RKO (cell line): ENCODE measurements around the gene MYO9A.
"Not testable (repeated sequence)": the region's sequence is repeated elsewhere in the genome, so short reads cannot be mapped to it uniquely, and the experiment has no call there.

Experiments used
- DNase-seq: peaks from one replicate; pipeline ENCODE4 v3.0.0-alpha.2; 2016; ENCODE audit warnings: low spot score

Gene MYO9A

DNA sequence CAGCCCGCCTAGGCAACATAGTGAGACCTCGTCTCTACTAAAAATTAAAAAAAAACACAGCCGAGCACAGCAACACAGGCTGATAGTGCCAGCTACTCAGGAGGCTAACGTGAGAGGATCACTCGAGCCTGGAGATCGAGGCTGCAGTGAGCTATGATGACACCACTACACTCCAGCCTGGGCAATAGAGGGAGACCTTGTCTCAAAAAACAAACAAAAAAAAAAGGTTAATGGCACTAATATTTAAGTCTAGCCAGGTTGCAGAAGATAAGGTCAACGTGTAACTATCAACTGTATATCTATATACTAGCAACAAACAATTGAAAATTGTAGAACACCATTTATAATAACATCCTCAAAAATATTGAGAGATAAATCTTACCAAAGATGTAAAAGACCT is 75.1 kb downstream of the MYO9A start:
- DNase-seq: no peak

DNA sequence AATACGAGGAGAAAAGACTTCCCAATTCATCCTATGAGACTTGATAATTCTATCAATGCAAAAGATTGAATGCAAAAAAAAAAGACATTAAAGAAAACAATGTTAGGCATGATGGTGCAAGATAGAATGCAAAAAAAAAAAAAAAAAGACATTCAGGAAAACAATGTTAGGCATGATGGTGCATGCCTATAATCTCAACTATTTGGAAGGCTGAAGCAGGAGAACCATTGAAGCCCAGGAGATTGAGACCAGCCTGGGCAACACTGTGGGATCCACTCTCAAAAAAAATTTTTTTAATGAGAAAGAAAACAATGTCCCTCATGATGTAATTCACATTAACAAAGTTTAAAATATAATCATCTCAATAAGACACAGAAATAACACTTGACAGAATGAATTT is 75.9 kb downstream of the MYO9A start:
- no peak for DNase-seq

DNA sequence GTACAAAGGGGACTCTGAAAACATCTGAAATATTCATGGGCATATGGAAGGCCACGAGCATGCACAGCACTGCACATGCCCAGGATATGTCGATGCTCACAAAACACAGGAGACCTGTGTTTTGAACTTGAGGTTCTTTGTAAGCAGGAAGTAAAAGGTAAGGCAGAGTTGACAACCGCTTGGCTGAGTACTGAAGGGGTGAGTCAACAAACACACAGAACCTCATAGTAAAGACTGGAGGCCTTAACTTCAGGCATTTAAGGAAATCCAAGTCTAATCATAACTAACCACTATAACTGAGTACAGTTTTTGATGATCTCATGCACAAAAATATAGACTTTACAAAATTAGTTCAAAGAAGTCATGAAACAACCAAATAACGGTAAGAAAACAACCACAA is 80.6 kb downstream of the MYO9A start:
- no peak for DNase-seq

DNA sequence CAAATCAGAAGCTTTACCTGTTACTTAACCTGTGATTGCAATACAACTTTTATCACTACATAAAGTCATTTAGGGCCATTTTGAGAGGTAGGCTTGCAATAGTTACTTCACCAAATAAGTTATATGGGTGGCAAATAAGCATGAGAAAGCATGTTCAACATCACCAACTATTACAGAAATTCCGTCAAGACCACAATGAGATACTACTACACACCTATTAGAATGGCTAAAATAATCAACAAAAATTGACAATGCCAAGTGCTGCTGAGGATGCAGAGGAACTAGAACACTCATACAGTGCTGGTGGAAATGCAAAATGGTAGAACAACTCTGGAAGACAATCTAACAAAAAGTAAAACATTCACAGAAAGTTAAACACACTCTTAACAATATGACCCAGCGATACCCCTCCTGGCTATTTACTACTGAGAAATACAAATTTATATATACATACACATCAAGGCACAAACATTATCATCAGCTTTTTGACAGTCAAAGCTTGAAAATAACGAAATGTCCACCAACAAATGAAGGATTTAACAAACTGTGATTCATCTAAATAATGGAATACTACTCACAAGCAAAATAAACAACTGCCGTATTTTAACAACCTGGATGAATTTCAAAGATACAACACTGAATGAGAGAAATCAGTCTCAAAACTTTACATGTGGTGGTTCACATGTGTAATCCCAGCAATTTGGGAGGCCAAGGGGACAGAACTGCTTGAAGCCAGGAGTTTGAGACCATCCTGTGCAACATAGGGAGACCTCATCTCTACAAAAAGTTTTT is 82.9 kb downstream of the MYO9A start:
- DNase-seq: no peak

DNA sequence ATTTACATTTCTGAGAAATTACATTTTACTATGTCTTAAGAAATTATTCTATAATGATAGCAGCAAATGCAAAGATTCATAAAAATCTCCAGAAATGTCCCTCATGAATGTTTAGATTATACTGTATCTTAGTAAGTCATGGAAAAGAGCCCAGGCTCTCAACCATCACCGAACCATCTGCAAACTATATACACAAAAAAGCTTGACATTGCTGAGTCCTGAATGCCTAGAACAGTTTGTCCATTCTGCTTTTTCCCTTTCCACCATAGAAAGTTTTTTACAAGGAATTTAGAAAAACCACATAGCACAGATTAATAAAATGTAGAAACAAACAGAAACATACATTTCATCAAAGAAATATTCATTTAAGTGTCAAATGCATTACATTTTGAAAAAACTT is 83.6 kb downstream of the MYO9A start:
- no peak for DNase-seq

DNA sequence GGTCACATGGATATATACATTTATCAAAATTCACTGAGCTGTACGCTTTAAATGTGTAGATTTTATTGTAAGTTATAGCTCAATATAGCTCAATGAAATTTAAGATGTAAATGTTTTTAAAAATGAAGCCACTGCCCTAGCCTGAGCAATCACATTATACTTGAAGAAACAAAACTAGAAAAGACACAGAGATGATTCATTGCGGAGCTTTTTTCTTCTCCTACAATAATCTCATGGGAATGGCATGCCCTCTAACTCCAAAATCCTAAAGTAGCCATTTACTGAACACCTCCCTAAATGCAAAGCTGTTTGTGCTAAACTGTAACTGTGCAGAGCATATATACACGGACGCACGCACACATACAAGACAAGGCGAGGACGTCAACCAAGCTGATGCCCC is 84.2 kb downstream of the MYO9A start:
- DNase-seq: no peak

DNA sequence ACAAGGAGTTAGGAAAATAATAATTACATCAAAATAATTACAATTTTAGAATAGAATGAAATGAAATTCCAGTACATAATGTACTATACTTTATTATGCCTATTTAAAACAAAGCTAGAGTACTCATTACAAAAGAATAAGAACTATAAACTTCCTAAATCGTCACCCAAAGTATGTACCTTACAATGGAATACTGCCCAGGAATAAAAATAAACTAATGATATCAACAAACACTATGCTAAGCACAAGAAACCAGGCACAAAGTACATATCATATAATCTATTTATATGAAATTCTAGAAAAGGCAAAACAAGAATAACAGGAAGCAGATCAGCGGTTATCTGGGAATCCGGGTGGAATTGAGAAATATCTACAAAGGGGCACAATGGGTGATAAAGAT is 84.7 kb downstream of the MYO9A start:
- no peak for DNase-seq

DNA sequence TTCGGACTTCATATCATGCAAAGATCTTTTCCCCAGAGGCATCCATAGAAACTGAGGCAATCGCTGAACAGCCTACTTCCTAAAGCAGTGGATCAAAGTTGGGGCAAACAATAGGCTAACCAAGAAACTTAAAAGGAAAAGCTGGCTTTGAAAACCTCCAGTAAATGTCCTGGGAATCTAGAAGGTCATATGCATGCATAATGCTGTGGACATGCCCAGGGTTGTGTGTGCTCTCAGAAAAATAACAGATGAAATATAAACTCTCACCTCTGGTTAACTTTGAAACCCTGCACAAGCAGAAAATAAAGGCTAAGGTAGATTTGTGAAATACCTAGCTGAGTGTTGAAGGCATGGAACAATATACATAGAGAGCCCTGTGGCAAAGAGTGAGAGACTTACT is 96.3 kb downstream of the MYO9A start:
- no peak for DNase-seq

DNA sequence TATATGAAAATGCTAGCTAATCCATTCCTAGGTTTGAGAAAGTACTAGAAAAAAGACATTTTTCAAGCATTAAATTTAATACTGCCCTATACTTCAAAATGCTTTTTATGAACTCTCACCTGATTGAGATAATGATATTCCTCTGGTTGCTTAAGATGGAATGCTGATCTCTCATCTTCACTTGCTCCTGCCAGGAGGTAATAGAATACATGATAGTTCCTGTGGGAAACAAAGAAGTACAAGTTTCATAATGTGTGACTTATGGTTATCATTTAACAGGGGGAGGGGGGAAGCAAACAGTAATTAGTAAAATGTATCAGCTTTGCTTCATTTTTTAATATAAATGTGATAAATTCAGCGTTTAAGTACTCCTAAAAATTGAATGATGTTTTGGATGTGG is 97.2 kb downstream of the MYO9A start:
- DNase-seq: no peak

DNA sequence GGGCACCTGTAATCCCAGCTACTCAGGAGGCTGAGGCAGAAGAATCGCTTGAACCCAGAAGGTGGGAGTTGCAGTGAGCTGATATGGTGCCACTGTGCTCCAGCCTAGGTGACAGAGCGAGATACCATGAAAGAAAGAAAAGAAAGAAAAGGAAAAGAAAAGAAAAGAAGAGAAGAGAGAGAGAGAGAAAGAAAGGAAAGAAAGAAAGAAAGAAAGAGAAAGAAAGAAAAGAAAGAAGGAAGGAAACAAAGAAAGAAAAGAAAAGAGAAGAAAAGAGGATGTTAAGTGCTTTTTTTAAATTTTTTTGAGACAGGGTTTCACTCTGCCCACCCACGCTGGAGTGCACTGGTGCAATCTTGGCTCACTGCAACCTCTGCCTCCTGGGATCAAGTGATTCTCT is 103.4 kb downstream of the MYO9A start:
- DNase-seq: not testable (repeated sequence)

DNA sequence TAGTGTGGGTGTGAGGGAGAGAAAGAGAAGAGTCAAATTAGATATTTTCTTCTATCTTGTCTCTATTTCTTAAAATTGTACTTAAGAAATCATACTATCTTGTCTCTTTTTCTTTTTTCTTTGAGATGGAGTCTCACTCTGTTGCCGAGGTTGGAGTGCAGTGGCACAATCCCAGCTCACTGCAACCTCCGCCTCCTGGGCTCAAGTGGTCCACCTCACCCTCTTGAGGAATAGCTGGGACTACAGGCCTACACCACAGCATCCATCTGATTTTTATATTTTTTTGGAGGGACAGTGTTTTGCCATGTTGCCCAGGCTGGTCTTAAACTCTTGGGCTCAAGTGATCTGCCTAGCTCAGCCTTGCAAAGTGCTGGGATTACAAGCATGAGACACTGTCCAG is 104.2 kb downstream of the MYO9A start:
- no peak for DNase-seq

DNA sequence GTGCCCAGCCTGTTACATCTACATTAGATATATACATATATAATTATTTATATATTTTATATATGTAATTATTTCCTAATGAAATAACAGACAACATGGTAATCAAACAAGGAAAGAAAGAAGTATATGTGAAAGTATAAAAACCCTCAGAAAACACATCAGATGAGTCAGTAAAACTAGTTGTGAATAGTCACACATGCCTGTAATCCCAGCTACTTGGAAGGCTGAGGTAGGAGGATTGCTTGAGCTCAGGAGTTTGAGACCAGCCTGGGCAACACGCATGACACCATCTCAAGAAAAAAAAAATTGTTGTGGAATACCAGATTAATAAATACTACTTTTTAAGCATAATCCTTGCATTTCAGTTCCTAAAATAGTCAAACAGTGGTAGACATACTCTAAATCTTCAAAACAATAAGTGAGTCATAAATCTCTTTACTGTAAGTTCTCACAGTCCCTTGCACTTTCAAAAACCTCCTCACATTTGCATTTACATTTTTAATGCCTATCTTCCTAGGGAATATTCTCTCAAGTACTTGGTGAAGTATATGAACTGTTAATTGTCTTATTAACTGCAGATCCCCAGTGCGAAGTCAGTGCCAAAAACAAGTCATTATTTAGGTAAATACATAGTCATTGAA is 106.5 kb downstream of the MYO9A start:
- no peak for DNase-seq

DNA sequence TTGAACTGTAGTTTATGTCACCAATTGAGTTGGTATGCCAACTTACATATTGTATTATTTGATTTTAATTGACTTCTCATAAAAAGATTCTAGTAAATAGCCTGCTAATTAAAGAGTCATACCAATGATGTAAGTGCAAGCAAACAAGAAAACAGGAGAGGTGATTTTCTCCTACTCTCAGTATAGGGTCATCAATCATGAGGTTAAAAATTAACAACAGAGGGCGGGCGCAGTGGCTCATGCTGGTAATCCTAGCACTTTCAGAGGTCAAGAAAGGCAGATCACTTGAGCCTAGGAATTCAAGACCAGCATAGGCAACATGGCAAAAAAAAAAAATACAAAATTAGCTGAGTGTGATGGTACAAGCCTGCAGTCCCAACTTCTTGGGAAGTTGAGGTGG is 108.7 kb downstream of the MYO9A start:
- no peak for DNase-seq

DNA sequence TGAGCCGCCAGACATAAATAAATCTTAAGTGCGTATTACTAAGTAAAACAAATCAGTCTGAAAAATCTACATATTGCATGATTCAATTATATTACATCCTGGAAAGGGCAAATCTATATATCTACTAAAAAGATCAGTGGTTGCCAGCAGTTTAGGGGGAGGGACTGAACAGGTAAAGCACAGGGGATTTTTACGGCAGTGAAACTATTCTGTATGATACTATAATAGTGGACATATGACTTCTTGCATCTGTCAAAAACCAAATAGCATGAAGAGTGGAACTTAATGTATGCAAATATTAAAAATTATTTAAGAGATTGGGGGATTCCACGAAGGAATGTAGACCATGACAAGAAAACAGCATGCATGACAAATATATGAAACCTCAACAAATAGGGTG is 111.6 kb downstream of the MYO9A start:
- no peak for DNase-seq

DNA sequence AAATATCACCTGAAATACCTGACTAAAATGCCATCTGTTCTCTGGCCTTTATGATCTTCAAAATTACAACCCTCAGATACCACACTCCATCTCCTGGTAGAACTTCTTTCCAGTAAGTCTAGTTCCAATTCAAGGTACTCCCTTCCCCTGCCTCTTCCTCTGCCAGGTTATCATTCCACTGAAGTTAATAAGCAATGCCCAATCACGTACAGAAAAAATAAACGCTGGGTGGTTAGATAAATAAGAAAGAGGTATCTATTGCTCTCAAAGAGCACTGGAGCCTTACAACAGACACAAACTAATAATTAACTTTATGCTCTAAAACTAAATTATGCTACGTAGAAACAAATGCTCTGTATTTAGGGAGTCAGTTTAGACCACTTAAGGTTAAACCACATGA is 112.5 kb downstream of the MYO9A start:
- no peak for DNase-seq

DNA sequence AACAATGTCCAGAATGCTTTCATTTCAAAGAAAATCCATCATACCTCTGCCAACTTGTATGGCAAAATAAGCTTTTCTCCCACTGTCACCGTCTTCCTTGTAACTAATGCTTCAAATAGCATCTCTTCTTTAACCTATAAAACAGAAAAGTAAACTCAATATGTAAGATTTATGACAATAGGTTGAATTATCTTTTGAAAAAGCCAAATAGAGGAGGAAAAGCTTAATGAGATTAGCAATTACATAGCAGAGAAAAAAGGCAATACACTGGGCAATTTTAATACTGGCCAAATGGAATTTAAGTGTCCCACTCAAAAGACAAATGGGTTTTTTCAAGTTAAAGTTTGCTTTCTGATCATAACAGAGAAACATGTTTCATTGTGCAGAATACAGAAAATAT is 118.1 kb downstream of the MYO9A start:
- no peak for DNase-seq

DNA sequence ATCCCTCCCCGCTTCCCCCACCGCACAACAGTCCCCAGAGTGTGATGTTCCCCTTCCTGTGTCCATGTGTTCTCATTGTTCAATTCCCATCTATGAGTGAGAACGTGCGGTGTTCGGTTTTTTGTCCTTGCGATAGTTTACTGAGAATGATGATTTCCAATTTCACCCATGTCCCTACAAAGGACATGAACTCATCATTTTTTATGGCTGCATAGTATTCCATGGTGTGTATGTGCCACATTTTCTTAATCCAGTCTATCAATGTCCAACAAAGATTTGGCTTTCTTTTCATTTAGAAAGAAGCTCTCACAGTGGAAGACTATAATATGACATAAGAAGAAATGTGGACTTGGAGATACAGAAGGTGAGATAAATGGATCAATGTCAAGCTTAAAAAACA is 119.2 kb downstream of the MYO9A start:
- not testable (repeated sequence) for DNase-seq

DNA sequence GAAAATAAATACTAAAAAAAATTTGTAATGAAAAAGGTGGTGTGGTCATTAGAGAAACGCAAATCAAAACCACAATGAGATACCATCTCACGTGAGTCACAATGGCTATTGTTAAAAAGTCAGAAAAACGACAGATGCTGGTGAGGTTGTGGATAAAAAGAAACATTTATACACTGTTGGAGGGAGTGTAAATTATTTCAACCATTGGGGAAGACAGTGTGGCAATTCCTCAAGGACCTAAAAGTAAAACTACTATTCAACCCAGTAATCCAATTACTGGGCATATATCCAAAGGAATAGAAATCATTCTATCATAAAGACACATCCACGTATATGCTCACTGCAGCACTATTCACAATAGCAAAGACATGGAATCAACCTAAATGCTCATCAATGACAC is 120.3 kb downstream of the MYO9A start:
- no peak for DNase-seq

DNA sequence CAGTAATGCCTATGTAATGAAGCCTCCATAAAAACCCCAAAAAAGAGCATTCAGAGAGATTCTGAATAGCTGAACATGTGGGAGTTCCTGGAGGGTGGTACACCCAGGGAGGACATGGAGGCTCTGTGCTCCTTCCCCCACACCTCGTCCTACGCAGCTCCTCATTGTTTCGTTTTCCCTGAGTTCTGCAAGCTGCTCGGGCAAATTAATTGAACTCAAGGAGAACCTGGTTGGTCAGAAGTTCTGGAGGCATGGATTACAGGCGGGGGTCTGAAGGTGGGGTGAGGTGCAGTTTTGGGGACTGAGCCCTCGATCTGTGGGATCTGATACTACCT is 142.2 kb downstream of the MYO9A start:
- no peak for DNase-seq

DNA sequence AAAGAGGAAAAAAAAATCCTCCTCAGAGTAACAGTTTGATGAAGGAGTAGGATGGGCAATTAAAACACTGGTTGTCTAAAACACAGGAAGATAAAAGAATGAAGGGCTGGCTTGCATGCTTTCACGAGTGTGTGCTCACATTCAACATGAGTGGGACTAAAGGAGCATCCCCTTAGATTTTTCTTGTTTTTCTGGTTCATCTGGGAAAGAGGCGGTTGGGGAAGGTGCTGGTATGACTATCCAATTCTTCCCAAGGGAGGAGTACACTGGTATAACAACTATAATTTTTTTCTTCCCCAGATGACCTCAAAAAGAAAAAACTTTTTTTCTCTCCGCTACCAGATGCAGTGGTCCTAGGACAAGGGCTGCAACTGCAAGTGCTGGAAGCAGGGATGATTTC is 143.7 kb downstream of the MYO9A start:
- DNase-seq: no peak

DNA sequence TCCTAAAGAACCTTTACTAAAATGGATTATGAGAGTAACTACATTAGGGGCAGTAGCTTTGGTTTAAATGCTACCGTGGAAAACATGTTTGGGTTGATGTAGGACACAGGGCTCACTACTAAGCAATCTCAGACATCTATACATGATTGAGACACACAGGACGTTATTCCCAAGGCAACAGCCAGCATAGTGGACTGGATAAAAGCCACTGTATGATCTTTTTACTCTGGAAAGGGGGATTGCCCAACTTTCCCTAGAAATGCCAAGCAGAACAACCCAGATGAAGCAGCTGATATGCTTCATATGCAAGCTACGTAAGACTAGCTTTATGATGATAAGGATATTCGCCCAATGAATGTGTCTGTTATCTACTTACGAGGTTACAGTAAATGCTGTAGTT is 144.6 kb downstream of the MYO9A start:
- no peak for DNase-seq

DNA sequence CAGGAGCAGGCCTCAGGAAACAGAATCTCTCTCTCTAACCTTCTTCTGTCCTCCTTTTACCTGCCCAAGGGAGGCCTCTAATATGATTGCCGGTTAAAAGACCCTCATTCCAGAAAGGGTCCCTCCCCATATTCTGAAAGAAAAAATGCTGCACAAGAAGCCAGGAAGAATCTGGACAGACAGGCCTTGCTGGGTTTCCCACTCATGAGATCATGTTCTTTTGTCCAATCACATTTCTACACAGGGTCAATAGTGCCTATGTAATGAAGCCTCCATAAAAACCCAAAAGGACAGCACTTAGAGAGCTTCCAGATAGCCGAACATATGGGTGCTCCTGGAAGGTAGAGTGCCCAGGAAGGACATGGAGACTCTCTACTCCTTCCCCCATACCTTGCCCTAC is 146.0 kb downstream of the MYO9A start:
- no peak for DNase-seq

DNA sequence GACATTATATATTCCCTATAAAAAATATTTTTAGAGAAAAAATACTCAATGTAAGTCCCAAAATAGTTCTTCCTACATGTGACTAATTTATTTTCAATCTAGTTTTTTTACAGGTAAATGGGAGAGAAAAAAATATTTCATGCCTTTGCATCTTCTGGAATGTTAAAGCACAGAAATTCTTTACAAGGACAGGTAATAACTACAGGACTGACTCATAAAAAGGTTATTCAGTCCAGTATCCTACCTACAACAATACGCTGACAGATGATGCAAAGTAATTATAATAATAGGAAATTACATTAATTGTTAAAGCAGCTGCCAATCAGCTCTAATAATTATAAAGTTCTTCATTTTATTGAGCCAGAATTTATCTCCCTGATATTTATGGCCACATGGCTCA is 147.5 kb downstream of the MYO9A start:
- DNase-seq: no peak

DNA sequence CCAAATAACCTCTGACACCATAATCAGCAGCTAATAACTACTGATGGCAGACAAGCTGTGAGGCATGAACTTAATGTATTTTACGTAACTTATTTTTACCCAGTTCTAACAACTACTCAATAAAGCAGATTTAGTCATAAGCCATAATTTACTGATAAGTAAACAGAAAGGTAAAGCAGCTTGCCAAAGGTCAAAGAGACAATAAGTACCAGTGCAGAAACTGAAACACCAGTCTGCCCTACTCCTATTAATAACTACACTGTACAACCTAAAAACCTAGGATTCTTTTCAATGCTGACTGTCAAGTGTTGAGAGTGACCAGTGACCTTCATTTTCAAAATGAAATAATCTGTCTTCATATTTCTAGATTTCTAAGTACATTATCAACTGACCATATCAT is 155.4 kb downstream of the MYO9A start:
- no peak for DNase-seq
